Tibial nerve (tissue), 4 donors: ENCODE results near the gene KATNB1. TPM values are rescaled to one million over a fixed set of nuclear protein-coding genes. Genes with fewer than 3 reads are reported as not detected.
A peak's percentile ranks its signal among the peaks of the same experiment; 100 is the strongest.

Source experiments
- DNase-seq, 2 donors: peaks; one replicate each; pipeline ENCODE4 v3.0.0-alpha.2; 2019; ENCODE audit warnings: low spot score in 2 of 2
- H3K27ac ChIP-seq, 4 donors: fragments of 200-600 bp; sonication (generic) in 3 of 4; one replicate each; pipeline ENCODE4 v1.5.1; 2017 to 2019; ENCODE audit warnings: mild to moderate bottlenecking in 1 of 4
- H3K27me3 ChIP-seq, 2 donors: fragments of 200-600 bp; sonication (generic) in 1 of 2; one replicate each; pipeline versions ENCODE4 v1.5.1 to v1.6.0; 2017 to 2019
- H3K36me3 ChIP-seq, 3 donors: fragments of 200-600 bp; sonication (generic); one replicate each; pipeline ENCODE4 v1.5.1; 2018 to 2019
- H3K4me1 ChIP-seq, 4 donors: fragments of 200-600 bp; sonication (generic) in 3 of 4; one replicate each; pipeline ENCODE4 v1.5.1; 2017 to 2019
- H3K4me3 ChIP-seq, 4 donors: fragments of 200-600 bp; sonication (generic) in 3 of 4; one replicate each; pipeline ENCODE4 v1.5.1; 2017 to 2019; ENCODE audit warnings: mild to moderate bottlenecking in 1 of 4, moderate library complexity in 1 of 4
- H3K9me3 ChIP-seq, 4 donors: fragments of 200-600 bp; sonication (generic) in 3 of 4; one replicate each; pipeline ENCODE4 v1.5.1; 2017 to 2019
- CTCF ChIP-seq, 5 experiments: fragments of 200-600 bp in 3 of 5; fragments of 450-650 bp in 2 of 5; sonication (generic) in 3 of 5; IDR thresholded peaks; one replicate each; pipeline ENCODE4 v1.5.1; 2016 to 2019; ENCODE audit warnings: antibody characterized with exemption in 5 of 5, mild to moderate bottlenecking in 3 of 5, moderate library complexity in 2 of 5
- EP300 ChIP-seq, 2 donors: sonication (generic); formaldehyde crosslinking; IDR thresholded peaks; one replicate each; pipeline ENCODE4 v1.6.1; 2017; ENCODE audit warnings: antibody characterized with exemption in 2 of 2, mild to moderate bottlenecking in 1 of 2
- POLR2A ChIP-seq, 2 donors: fragments of 450-650 bp; IDR thresholded peaks; one replicate each; pipeline ENCODE4 v1.6.1; 2017; ENCODE audit warnings: antibody characterized with exemption in 2 of 2, mild to moderate bottlenecking in 2 of 2, moderate library complexity in 2 of 2
- WGBS, 2 donors: methylation state at CpG; one replicate each; pipeline ENCODE4 v1.1.5; 2018; 5-methylcytosine and 5-hydroxymethylcytosine counted together
- total RNA-seq, 4 donors: library from RNA; depleted of rRNA; stranded (reverse); fragments of >200 nt; gene quantifications; one replicate each; pipeline ENCODE4 v1.1.0, GENCODE V29; 2016

The KATNB1 gene
- total RNA-seq, 4 donors from 2014 or later, result 21.0 to 36.8 (median 27.5) TPM

GRCh38 chr16:57755061-57755684 is 19.6 kb downstream of the KATNB1 start:
- Histone ChIP-seq H3K27ac (no peak overlapping the region), H3K4me3 (no peak overlapping the region), H3K9me3 (no peaks in the 10 kb centered on the region), H3K27me3 (no peaks in the 10 kb centered on the region), H3K4me1 (peaks cover 0 to 24% (median 1%) of the 10 kb centered on the region in 4 donors), H3K36me3 (peaks cover 0 to 94% (median 0%) of the 10 kb centered on the region in 3 donors)
- WGBS, 2 donors, result 66 to 70% methylated on average over 17 to 20 of the region's 24 CpGs
- DNase-seq, result no peak
- no peak for TF ChIP-seq EP300 (IDR thresholded peaks at IDR 0.05)
- TF ChIP-seq CTCF (IDR thresholded peaks at IDR 0.05), result no peak
- no peak for TF ChIP-seq POLR2A (IDR thresholded peaks at IDR 0.05)

GRCh38 chr16:57755726-57756423 is 20.3 kb downstream of the KATNB1 start:
- H3K4me3 ChIP-seq, result no peak overlapping the region
- peaks cover 0 to 95% (median 0%) of the 10 kb centered on the region in 3 donors for H3K36me3 ChIP-seq

DNA sequence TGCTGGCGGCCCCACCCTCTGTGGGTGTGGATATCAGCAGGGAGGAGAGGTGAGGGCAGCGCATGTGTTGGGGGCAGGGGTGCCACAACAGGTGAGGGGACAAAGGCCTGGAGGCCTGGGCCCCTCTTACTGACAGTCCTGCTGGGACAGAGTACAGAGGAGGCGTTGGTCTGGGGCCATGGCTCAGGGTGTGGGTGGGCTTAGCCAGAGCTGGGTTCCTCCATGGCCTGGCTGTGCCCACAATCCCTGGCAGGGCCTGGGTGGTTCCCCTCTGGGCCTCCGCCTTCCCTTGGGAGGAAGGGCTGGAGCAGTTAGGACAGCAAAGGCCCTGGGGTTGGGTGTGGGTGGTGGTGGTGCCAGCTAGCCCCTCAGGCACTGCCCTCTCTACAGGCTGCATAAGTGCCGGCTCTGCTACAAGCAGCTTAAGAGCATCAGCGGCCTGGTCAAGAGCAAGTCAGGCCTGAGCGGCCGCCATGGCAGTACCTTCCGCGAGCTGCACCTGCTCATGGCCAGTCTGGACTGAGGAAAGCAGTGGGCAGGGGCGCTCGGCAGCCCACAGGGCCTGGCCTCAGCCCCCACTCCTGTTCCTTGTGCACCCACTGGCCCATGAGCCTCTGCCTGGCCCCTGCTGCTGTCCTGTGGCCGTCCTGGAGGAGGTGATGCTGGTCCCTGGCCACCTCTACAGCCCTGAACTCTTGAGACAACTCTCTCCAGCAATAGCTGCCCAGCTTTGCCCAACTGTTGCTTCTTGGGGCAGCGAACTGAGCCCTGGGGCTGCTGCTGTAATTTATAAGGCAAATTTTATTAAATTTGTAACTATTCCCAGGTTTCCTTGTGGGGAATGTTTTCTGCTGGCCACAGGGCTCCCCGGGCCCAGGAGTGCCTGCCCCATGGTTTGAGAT is 21.1 kb downstream of the KATNB1 start:
- H3K36me3 ChIP-seq, result peaks cover 0 to 95% (median 0%) of the 10 kb centered on the region in 3 donors
- H3K27ac ChIP-seq, result peak overlapping the region in 1 of 4 donors; percentile 65
- H3K27me3 ChIP-seq, result no peaks in the 10 kb centered on the region
- no peaks in the 10 kb centered on the region for H3K9me3 ChIP-seq
- 66 to 74% methylated on average over 7 to 14 of the region's 15 CpGs for WGBS, 2 donors
- peaks cover 0 to 24% (median 1%) of the 10 kb centered on the region in 4 donors for H3K4me1 ChIP-seq
- TF ChIP-seq EP300 (IDR thresholded peaks at IDR 0.05) (no peak), POLR2A (IDR thresholded peaks at IDR 0.05) (no peak), CTCF (IDR thresholded peaks at IDR 0.05) (no peak)
- no peak overlapping the region for H3K4me3 ChIP-seq
- DNase-seq, result no peak

More at GRCh38 chr16:57755726-57756423, 20.3 kb downstream of the KATNB1 start:
- no peak for DNase-seq
- TF ChIP-seq POLR2A (IDR thresholded peaks at IDR 0.05) (no peak), CTCF (IDR thresholded peaks at IDR 0.05) (no peak), EP300 (IDR thresholded peaks at IDR 0.05) (no peak)
- peak overlapping the region in 1 of 4 donors; percentile 65 for H3K27ac ChIP-seq
- 73 to 75% methylated on average over 18 of the region's 18 CpGs for WGBS, 2 donors
- peaks cover 0 to 24% (median 1%) of the 10 kb centered on the region in 4 donors for H3K4me1 ChIP-seq
- no peaks in the 10 kb centered on the region for H3K9me3 ChIP-seq
- H3K27me3 ChIP-seq, result no peaks in the 10 kb centered on the region

- 33 to 62% methylated on average over 5 to 10 of the region's 11 CpGs for WGBS, 2 donors
- peak overlapping the region in 3 of 4 donors; percentile 43 to 75 (median 65) for H3K27ac ChIP-seq
Observed at GRCh38 chr16:57757326-57757786, 21.8 kb downstream of the KATNB1 start.

More at GRCh38 chr16:57757326-57757786, 21.8 kb downstream of the KATNB1 start:
- Histone ChIP-seq H3K4me1 (peaks cover 0 to 24% (median 1%) of the 10 kb centered on the region in 4 donors), H3K36me3 (peaks cover 0 to 95% (median 0%) of the 10 kb centered on the region in 3 donors), H3K27me3 (no peaks in the 10 kb centered on the region), H3K9me3 (no peaks in the 10 kb centered on the region), H3K4me3 (no peak overlapping the region)
- DNase-seq, result peak; percentile 84 to 94
- TF ChIP-seq CTCF (IDR thresholded peaks at IDR 0.05), result peak; percentile 93 to 97 (median 96)
- TF ChIP-seq EP300 (IDR thresholded peaks at IDR 0.05), result no peak
